T-helper 17 cell (primary cell): ENCODE results near the gene LRRC4C. TPM values are rescaled to one million over a fixed set of nuclear protein-coding genes. Genes with fewer than 3 reads are reported as not detected.
"Not testable (repeated sequence)": the region's sequence is repeated elsewhere in the genome, so short reads cannot be mapped to it uniquely, and the experiment has no call there.

Experiments
- ATAC-seq: fragments of 150-1000 bp; cut with Tn5 transposase; 2 replicates; pipeline ENCODE4 v1.10.0; 2021; ENCODE audit warnings: mild to moderate bottlenecking, moderate library complexity
- DNase-seq, 3 donors: peaks; one replicate each; pipeline versions ENCODE4 v3.0.0 to v3.0.0-alpha.2; 2020 to 2021
- H3K9me3 ChIP-seq: one replicate; pipeline ENCODE4 v1.7.0; 2013; ENCODE audit warnings: low read length, mild to moderate bottlenecking; ENCODE audit not compliant: control insufficient read depth, poor library complexity, severe bottlenecking
- H3K27ac Mint-ChIP-seq: one replicate; pipeline ENCODE4 v1.8.0; 2022; ENCODE audit warnings: mild to moderate bottlenecking, moderate library complexity, mixed read lengths
- H3K27me3 Mint-ChIP-seq: one replicate; pipeline ENCODE4 v1.8.0; 2022; ENCODE audit warnings: mixed read lengths
- H3K36me3 Mint-ChIP-seq: one replicate; pipeline ENCODE4 v1.8.0; 2022; ENCODE audit warnings: low read depth, mixed read lengths
- H3K4me1 Mint-ChIP-seq: one replicate; pipeline ENCODE4 v1.8.0; 2022; ENCODE audit warnings: mild to moderate bottlenecking, mixed read lengths
- H3K4me3 Mint-ChIP-seq: one replicate; pipeline ENCODE4 v1.8.0; 2022; ENCODE audit warnings: mild to moderate bottlenecking, moderate library complexity, mixed read lengths
- total RNA-seq, 4 donors: library from RNA in 2 of 4; stranded (reverse) in 2 of 4; gene quantifications; one replicate each; pipeline ENCODE4 v1.2.3 and lab custom pipeline; 2022 to 2026

The LRRC4C gene
- total RNA-seq, 2 donors from 2014 or later, result not detected

- H3K9me3 ChIP-seq, result no peaks in the 10 kb centered on the region
- Mint-ChIP-seq H3K27ac (no peak overlapping the region), H3K4me3 (no peak overlapping the region), H3K4me1 (no peaks in the 10 kb centered on the region), H3K36me3 (no peaks in the 10 kb centered on the region), H3K27me3 (no peaks in the 10 kb centered on the region)
- no peak for DNase-seq
- ATAC-seq, result no peak
These were observed 591.3 kb downstream of the LRRC4C start for GRCh38 chr11:40867991-40868632.

DNA sequence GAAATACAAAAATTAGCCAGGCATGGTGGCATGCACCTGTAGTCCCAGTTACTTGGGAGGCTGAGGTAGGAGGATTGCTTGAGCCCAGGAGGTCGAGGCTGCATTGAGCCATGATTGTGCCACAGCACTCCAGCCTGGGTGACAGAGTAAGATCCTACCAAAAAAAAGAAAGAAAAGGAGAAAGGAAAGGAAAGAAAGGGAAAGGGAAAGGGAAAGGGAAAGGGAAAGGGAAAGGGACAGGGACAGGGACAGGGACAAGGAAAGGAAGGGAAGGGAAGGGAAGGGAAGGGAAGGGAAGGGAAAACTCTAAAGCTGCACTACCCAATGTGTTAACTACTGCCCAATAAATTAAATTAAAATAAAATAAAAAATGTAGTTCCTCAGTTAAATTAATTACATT, 601.7 kb downstream of the LRRC4C start:
- H3K36me3 Mint-ChIP-seq, H3K27ac Mint-ChIP-seq, DNase-seq, H3K27me3 Mint-ChIP-seq, H3K4me3 Mint-ChIP-seq, H3K4me1 Mint-ChIP-seq, ATAC-seq, H3K9me3 ChIP-seq: not testable (repeated sequence)

GRCh38 chr11:40842750-40843339, 616.6 kb downstream of the LRRC4C start:
- DNase-seq (no peak), ATAC-seq (no peak)
- no peak overlapping the region for H3K4me3 Mint-ChIP-seq
- no peaks in the 10 kb centered on the region for H3K9me3 ChIP-seq
- no peaks in the 10 kb centered on the region for H3K4me1 Mint-ChIP-seq
- no peak overlapping the region for H3K27ac Mint-ChIP-seq
- H3K36me3 Mint-ChIP-seq, result no peaks in the 10 kb centered on the region
- H3K27me3 Mint-ChIP-seq, result no peaks in the 10 kb centered on the region

DNA sequence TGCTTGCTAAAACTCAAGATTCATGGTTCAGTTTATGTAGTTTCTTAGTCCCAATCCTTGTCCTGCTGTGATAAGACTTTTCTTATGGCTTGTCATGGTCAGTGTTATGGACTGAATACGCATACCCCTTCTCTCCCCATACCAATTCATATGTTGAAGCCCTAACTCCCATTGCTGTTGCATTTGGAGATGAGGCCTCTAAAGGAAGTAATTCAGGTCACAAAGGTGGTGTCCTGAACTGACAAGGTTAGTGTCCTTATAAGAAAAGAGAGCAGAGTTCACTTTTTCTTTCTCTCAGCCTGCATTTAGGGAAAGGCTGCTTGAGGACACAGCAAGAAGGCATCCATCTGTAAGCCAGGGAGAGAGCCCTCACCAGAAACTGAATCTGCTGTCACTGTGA, 618.2 kb downstream of the LRRC4C start:
- Mint-ChIP-seq H3K27ac (no peak overlapping the region), H3K4me1 (no peaks in the 10 kb centered on the region), H3K36me3 (no peaks in the 10 kb centered on the region), H3K27me3 (no peaks in the 10 kb centered on the region), H3K4me3 (no peak overlapping the region)
- no peak for ATAC-seq
- no peak for DNase-seq
- H3K9me3 ChIP-seq, result no peaks in the 10 kb centered on the region

DNA sequence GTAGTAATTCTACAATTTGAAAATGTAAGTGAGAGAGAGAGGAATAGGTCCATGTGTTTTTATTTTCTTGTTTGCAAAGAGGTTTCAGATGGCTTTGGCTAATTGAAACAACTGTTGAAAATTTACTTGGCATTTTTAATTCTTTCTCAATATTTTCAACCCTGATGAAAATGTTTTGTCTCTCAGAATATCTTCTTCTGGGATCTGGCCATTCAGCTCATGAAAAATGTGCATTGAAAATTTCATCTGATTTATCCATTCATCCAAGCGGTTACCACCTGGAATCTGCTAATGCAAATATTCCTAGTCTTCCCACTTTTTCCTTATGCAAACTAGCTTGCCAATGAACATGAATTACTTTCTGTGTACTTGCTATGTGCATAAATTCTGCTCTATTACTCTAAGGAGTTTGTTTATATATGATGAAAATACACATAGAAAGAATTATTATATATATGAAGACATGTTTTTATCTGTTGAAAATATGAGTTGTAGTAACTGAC, 621.2 kb downstream of the LRRC4C start:
- H3K27me3 Mint-ChIP-seq, result no peaks in the 10 kb centered on the region
- H3K9me3 ChIP-seq, result no peaks in the 10 kb centered on the region
- no peak overlapping the region for H3K27ac Mint-ChIP-seq
- H3K4me1 Mint-ChIP-seq, result no peaks in the 10 kb centered on the region
- no peak overlapping the region for H3K4me3 Mint-ChIP-seq
- DNase-seq, result no peak
- no peak for ATAC-seq
- H3K36me3 Mint-ChIP-seq, result no peaks in the 10 kb centered on the region

DNA sequence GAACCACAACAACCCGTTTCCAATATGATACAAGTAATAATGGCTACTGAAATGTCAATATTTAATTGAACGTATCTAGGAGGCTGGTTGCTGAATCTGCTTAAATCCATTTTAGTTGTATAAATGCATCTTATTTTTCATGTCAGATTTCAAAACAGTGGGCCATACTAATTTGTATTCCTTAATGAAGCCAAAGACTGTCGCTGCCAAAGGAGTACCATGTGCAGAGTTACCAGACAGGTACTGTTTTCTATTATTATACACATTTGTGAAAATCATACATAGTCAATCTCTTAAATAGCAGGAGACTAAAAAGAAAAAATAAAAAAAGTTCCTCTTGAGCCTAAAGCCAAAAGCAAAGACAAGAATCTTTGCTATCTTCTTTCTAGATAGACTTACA, 632.3 kb downstream of the LRRC4C start:
- H3K36me3 Mint-ChIP-seq, result no peaks in the 10 kb centered on the region
- no peak for DNase-seq
- H3K4me1 Mint-ChIP-seq, result no peaks in the 10 kb centered on the region
- H3K27ac Mint-ChIP-seq, result no peak overlapping the region
- no peaks in the 10 kb centered on the region for H3K27me3 Mint-ChIP-seq
- no peaks in the 10 kb centered on the region for H3K9me3 ChIP-seq
- H3K4me3 Mint-ChIP-seq, result no peak overlapping the region
- ATAC-seq, result no peak

DNA sequence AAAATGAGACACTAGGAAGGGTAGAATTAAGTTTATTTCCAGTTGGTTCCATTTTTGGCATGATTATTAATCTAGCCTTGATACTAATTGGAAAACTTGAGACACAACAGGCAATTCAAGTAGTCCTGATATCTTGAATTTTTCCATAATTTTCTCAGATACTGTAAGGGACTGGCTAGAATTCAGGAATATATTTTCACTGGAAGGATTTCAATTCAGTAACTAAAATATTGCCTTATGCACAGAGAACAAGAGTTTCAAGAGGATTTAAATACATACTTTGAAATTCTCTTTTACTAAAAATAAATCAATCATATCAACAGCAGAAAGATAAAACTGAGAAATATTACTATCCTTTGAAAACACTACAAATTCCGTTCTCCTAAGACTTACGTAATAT, 632.9 kb downstream of the LRRC4C start:
- Mint-ChIP-seq H3K27ac (no peak overlapping the region), H3K4me1 (no peaks in the 10 kb centered on the region), H3K36me3 (no peaks in the 10 kb centered on the region), H3K4me3 (no peak overlapping the region), H3K27me3 (no peaks in the 10 kb centered on the region)
- ATAC-seq (no peak), DNase-seq (no peak)
- H3K9me3 ChIP-seq, result no peaks in the 10 kb centered on the region

GRCh38 chr11:40825201-40825834, 634.1 kb downstream of the LRRC4C start:
- H3K36me3 Mint-ChIP-seq, result no peaks in the 10 kb centered on the region
- no peak for ATAC-seq
- H3K4me3 Mint-ChIP-seq, result no peak overlapping the region
- no peaks in the 10 kb centered on the region for H3K27me3 Mint-ChIP-seq
- H3K9me3 ChIP-seq, result no peaks in the 10 kb centered on the region
- DNase-seq, result no peak
- H3K27ac Mint-ChIP-seq, result no peak overlapping the region
- H3K4me1 Mint-ChIP-seq, result no peaks in the 10 kb centered on the region

DNA sequence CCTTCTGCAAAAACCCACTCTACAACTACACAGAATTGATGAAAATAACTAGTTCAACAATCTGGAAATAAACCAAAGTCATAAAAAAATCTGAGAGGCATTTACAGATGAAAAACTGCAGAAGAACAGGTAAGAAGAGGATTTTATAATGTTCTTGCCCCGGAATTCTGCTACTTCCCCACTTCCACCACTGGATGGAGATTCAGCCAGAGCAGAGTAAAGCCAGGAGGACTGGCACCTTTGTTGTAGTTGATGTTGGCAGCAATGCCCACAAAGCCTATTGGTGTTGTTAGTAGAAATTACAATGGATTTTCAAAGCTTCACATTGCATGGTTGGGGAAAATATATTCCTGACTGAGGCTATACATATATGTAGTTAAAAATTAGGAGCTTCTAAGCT, 640.2 kb downstream of the LRRC4C start:
- Mint-ChIP-seq H3K36me3 (no peaks in the 10 kb centered on the region), H3K27me3 (no peaks in the 10 kb centered on the region), H3K4me3 (no peak overlapping the region), H3K4me1 (no peaks in the 10 kb centered on the region), H3K27ac (no peak overlapping the region)
- no peaks in the 10 kb centered on the region for H3K9me3 ChIP-seq
- ATAC-seq (no peak), DNase-seq (no peak)

DNA sequence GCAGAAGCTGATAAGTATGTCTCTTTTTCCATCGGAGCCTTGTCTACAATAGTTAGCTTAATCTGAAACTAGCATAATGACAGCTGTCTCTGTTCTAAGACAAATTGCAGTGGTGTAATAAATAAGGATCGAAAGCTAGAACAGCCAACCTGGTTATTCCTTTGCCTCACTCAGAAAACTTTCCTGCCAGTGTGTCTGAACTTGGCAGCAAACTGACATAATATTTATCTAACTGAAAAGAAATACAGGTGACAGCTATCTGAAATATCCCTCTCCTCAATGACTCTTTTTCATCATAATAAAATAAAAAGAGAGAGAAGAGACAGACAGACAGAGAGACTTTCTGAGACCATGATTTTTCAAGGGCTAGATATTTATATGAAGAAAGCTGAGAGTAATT, 642.5 kb downstream of the LRRC4C start:
- ATAC-seq, result no peak
- no peaks in the 10 kb centered on the region for H3K9me3 ChIP-seq
- Mint-ChIP-seq H3K4me1 (no peaks in the 10 kb centered on the region), H3K4me3 (no peak overlapping the region), H3K27me3 (no peaks in the 10 kb centered on the region), H3K27ac (no peak overlapping the region), H3K36me3 (no peaks in the 10 kb centered on the region)
- DNase-seq, result no peak

DNA sequence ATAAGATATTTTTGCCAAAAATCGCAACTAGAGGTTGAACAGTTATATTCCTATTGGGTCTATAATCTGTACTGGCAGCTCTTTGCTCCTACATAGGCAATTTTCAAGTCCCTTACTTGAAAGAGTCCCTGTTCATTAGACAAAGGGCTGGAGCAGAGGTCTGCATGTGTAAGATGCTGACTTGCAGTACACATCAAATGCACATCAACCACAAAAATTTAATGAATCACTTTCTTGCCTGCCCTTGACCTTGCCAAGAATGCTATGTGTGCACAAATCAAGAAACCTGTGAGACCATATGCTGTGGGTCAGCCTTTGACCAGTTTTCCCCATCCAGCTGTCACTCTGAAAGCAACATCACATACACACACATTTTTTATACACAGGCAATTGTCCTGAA, 661.5 kb downstream of the LRRC4C start:
- H3K4me1 Mint-ChIP-seq, result no peaks in the 10 kb centered on the region
- no peaks in the 10 kb centered on the region for H3K9me3 ChIP-seq
- H3K4me3 Mint-ChIP-seq, result no peak overlapping the region
- H3K27ac Mint-ChIP-seq, result no peak overlapping the region
- H3K36me3 Mint-ChIP-seq, result no peaks in the 10 kb centered on the region
- H3K27me3 Mint-ChIP-seq, result no peaks in the 10 kb centered on the region
- no peak for ATAC-seq
- DNase-seq, result no peak

GRCh38 chr11:40787224-40787623, 672.2 kb downstream of the LRRC4C start:
- Mint-ChIP-seq H3K27me3 (no peaks in the 10 kb centered on the region), H3K36me3 (no peaks in the 10 kb centered on the region), H3K4me3 (no peak overlapping the region), H3K4me1 (no peaks in the 10 kb centered on the region), H3K27ac (no peak overlapping the region)
- ATAC-seq (no peak), DNase-seq (no peak)
- no peaks in the 10 kb centered on the region for H3K9me3 ChIP-seq

GRCh38 chr11:40763046-40763445, 696.4 kb downstream of the LRRC4C start:
- H3K36me3 Mint-ChIP-seq, result no peaks in the 10 kb centered on the region
- H3K4me1 Mint-ChIP-seq, result no peaks in the 10 kb centered on the region
- ATAC-seq, result no peak
- no peaks in the 10 kb centered on the region for H3K27me3 Mint-ChIP-seq
- no peak overlapping the region for H3K4me3 Mint-ChIP-seq
- no peak overlapping the region for H3K27ac Mint-ChIP-seq
- peaks cover 2% of the 10 kb centered on the region for H3K9me3 ChIP-seq
- DNase-seq, result no peak

DNA sequence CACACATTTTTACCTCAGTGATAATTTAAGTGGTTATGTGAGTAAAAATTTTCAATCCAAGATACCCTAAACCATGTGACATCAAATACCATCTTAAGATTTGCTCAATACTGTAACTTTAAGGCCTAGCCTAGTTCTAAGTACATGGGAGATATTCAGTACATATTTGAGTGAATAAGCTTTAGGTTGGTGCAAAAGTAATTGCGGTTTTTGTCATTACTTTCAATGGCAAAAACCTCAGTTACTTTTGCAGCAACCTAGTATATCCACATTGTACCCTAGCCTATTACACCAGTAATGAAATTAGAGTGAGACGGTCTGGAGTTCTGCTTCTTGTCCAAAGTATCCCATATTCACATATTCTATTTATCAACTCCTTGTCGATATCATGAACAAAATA, 700.1 kb downstream of the LRRC4C start:
- Mint-ChIP-seq H3K4me1 (no peaks in the 10 kb centered on the region), H3K27ac (no peak overlapping the region), H3K36me3 (no peaks in the 10 kb centered on the region), H3K27me3 (no peaks in the 10 kb centered on the region), H3K4me3 (no peak overlapping the region)
- H3K9me3 ChIP-seq, result no peaks in the 10 kb centered on the region
- ATAC-seq, result no peak
- no peak for DNase-seq
